22Rv1 (cell line): ENCODE data around the gene ADAMTS17.

Source experiments
- ZFX ChIP-seq: fragments of 450-650 bp; IDR thresholded peaks from 2 replicates; pipeline ENCODE4 v1.6.1; 2017; ENCODE audit warnings: antibody characterized with exemption, borderline replicate concordance
- TF ChIP-seq, protein P1 (sequence below): fragments of 450-650 bp; IDR thresholded peaks from 2 replicates; pipeline ENCODE4 v1.5.1; 2017; ENCODE audit warnings: mild to moderate bottlenecking

DNA sequence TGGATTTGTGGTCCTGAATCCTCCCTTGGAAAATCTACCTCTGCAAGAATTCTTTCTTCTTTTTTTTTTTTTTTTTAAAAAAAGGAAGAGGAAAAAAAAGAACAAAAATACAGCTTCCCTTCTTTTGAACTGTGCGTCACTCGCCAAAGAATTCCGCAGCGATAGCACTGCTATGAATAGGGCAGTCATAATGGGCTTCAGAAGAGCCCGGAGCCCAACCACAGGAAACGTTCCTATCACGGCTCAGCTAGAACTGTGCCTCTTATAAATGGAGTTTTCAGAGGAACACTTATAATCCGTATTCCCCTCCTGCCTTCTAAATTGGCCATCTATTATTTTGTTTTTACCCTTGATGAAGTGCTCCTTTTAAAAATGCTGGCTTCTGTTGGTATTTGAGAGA is 227.7 kb downstream of the ADAMTS17 start:
- TF ChIP-seq, protein P1, sequence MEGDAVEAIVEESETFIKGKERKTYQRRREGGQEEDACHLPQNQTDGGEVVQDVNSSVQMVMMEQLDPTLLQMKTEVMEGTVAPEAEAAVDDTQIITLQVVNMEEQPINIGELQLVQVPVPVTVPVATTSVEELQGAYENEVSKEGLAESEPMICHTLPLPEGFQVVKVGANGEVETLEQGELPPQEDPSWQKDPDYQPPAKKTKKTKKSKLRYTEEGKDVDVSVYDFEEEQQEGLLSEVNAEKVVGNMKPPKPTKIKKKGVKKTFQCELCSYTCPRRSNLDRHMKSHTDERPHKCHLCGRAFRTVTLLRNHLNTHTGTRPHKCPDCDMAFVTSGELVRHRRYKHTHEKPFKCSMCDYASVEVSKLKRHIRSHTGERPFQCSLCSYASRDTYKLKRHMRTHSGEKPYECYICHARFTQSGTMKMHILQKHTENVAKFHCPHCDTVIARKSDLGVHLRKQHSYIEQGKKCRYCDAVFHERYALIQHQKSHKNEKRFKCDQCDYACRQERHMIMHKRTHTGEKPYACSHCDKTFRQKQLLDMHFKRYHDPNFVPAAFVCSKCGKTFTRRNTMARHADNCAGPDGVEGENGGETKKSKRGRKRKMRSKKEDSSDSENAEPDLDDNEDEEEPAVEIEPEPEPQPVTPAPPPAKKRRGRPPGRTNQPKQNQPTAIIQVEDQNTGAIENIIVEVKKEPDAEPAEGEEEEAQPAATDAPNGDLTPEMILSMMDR: no peak
- no peak for TF ChIP-seq ZFX
